Gastrocnemius medialis (tissue), 4 donors: Measurements from ENCODE around the gene GTPBP6.

Experiments
- POLR2A ChIP-seq, 2 donors: fragments of 450-650 bp; IDR thresholded peaks; one replicate each; pipeline ENCODE4 v1.6.1; 2017; ENCODE audit warnings: antibody characterized with exemption in 2 of 2, mild to moderate bottlenecking in 2 of 2, moderate library complexity in 2 of 2
- TF ChIP-seq, protein P1 (sequence below), 5 experiments: fragments of 450-650 bp in 3 of 5; fragments of 200-600 bp in 2 of 5; sonication (generic) in 2 of 5; IDR thresholded peaks in 4 of 5; conservative IDR thresholded peaks in 1 of 5; 1 replicate in 4 of 5; 2 replicates in 1 of 5; pipeline ENCODE4 v1.5.1; 2016 to 2019; ENCODE audit warnings: antibody characterized with exemption in 5 of 5, mild to moderate bottlenecking in 3 of 5, moderate library complexity in 3 of 5

DNA sequence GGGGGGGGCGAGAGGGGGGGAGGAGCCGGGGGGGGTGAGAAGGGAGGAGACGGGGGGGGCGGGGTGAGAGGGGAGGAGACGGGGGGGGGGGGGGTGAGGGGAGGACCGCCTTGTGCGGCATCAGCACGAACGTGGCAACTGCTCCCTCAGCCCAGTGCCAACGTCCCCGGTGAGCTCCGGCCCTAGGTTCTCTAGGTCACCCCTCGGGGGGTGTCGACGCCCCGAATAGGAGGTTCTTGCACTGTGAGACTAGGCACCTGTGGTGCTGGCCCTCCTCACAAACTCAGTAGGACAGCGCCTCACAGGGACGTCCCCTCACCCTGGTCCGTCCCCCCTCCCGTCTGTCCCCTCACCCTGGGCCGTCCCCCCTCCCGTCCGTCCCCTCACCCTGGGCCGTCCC lies 21.5 kb upstream of the GTPBP6 start:
- TF ChIP-seq, protein P1, sequence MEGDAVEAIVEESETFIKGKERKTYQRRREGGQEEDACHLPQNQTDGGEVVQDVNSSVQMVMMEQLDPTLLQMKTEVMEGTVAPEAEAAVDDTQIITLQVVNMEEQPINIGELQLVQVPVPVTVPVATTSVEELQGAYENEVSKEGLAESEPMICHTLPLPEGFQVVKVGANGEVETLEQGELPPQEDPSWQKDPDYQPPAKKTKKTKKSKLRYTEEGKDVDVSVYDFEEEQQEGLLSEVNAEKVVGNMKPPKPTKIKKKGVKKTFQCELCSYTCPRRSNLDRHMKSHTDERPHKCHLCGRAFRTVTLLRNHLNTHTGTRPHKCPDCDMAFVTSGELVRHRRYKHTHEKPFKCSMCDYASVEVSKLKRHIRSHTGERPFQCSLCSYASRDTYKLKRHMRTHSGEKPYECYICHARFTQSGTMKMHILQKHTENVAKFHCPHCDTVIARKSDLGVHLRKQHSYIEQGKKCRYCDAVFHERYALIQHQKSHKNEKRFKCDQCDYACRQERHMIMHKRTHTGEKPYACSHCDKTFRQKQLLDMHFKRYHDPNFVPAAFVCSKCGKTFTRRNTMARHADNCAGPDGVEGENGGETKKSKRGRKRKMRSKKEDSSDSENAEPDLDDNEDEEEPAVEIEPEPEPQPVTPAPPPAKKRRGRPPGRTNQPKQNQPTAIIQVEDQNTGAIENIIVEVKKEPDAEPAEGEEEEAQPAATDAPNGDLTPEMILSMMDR (IDR thresholded peaks at IDR 0.05 in 4 of 5, conservative IDR thresholded peaks at IDR 0.05 in 1 of 5): no peak
- no peak for TF ChIP-seq POLR2A (IDR thresholded peaks at IDR 0.05)
